ENCODE measurements around the gene LRRC42. TPM values are rescaled to one million over a fixed set of nuclear protein-coding genes. Genes with fewer than 3 reads are reported as not detected.

Gene LRRC42
- total and polyA plus RNA-seq, 7 experiments from 2014 or later, result 6.2 to 20.3 (median 7.8) TPM

- Histone ChIP-seq H3K4me3 (ENCODE audit: low read length) (no peak overlapping the region), H3K4me1 (ENCODE audit: control insufficient read depth in 2 of 2, insufficient read depth in 2 of 2, low read length in 2 of 2) (no peaks in the 10 kb centered on the region), H3K27me3 (ENCODE audit: control insufficient read depth in 2 of 2, insufficient read depth in 2 of 2, low read length in 2 of 2) (no peaks in the 10 kb centered on the region), H3K36me3 (ENCODE audit: control insufficient read depth in 2 of 3, insufficient read depth in 3 of 3, low read length in 3 of 3) (no peaks in the 10 kb centered on the region), H3K9me3 (ENCODE audit: control insufficient read depth in 2 of 3, low read length in 3 of 3) (no peaks in the 10 kb centered on the region), H3K27ac (ENCODE audit: low read depth, low read length) (no peak overlapping the region)
- Mint-ChIP-seq H3K27ac (no peak overlapping the region), H3K36me3 (no peaks in the 10 kb centered on the region), H3K4me1 (peaks cover 0 to 1% (median 0%) of the 10 kb centered on the region in 7 donors), H3K9me3 (no peaks in the 10 kb centered on the region), H3K4me3 (no peak overlapping the region), H3K27me3 (peaks cover 0 to 4% (median 0%) of the 10 kb centered on the region in 5 donors)
- POLR2A ChIA-PET, result no interaction called here
- intact Hi-C loops (cut with micrococcal nuclease), result no loop called here
- CTCF ChIA-PET, result no interaction called here
- ATAC-seq, result no peak
- no peak for DNase-seq
Measured at GRCh38 chr1:54016343-54017282, 70.5 kb downstream of the LRRC42 start.

Other genes with a start within 250 kb of the LRRC42 start
- gene GLIS1, start 207.2 kb upstream of the LRRC42 start, total RNA-seq, result not detected
- not detected for gene GLIS1, start 207.2 kb upstream of the LRRC42 start, polyA plus RNA-seq
- 10 to 100 TPM in 3 of 5 experiments, 1 to 10 TPM in 2; 6.9 to 20.2 (median 13.2) TPM for gene NDC1, start 108.1 kb upstream of the LRRC42 start, total RNA-seq
- 10 to 100 TPM in 1 of 2 donors, 1 to 10 TPM in 1; 9.7 to 10.8 TPM for gene NDC1, start 108.1 kb upstream of the LRRC42 start, polyA plus RNA-seq
- 10 to 100 TPM; 10.5 to 18.0 (median 16.3) TPM for gene YIPF1, start 56.6 kb upstream of the LRRC42 start, total RNA-seq
- 10 to 100 TPM; 20.6 to 27.4 TPM for gene YIPF1, start 56.6 kb upstream of the LRRC42 start, polyA plus RNA-seq
- gene DIO1, start 52.2 kb upstream of the LRRC42 start, total RNA-seq, result not detected
- gene DIO1, start 52.2 kb upstream of the LRRC42 start, polyA plus RNA-seq, result not detected
- gene IFT25, start 651 bp upstream of the LRRC42 start, total RNA-seq, result 10 to 100 TPM; 17.5 to 59.9 (median 41.3) TPM
- 10 to 100 TPM; 38.0 to 53.7 TPM for gene IFT25, start 651 bp upstream of the LRRC42 start, polyA plus RNA-seq
- not detected for gene LDLRAD1, start 71.8 kb downstream of the LRRC42 start, total RNA-seq
- not detected for gene LDLRAD1, start 71.8 kb downstream of the LRRC42 start, polyA plus RNA-seq
- 100 to 1,000 TPM; 127 to 197 (median 183) TPM for gene TMEM59, start 106.9 kb downstream of the LRRC42 start, total RNA-seq
- gene TMEM59, start 106.9 kb downstream of the LRRC42 start, polyA plus RNA-seq, result 100 to 1,000 TPM; 403 to 545 TPM
- gene TCEANC2, start 107.3 kb downstream of the LRRC42 start, total RNA-seq, result 10 to 100 TPM in 3 of 5 experiments, 1 to 10 TPM in 2; 6.3 to 15.1 (median 12.2) TPM
- 1 to 10 TPM; 7.7 to 9.3 TPM for gene TCEANC2, start 107.3 kb downstream of the LRRC42 start, polyA plus RNA-seq
- under 1 TPM in 2 of 5 experiments, not detected in 3; 0.22 to 0.30 TPM for gene CDCP2, start 206.7 kb downstream of the LRRC42 start, total RNA-seq
- gene CDCP2, start 206.7 kb downstream of the LRRC42 start, polyA plus RNA-seq, result not detected